GM23338 (cell line): ENCODE results near the gene ESR1.

ENCODE experiments used
- CREB1 ChIP-seq: fragments of 250-450 bp; sonication (Bioruptor Pico); IDR thresholded peaks from 2 replicates; pipeline ENCODE4 v1.5.0; 2020; ENCODE audit warnings: low read depth, mild to moderate bottlenecking, moderate library complexity
- CTCF ChIP-seq, 2 experiments: fragments of 200-600 bp in 1 of 2; sonication (generic) in 1 of 2; conservative IDR thresholded peaks; 2 replicates each; pipeline versions ENCODE4 v1.5.1 to v1.6.1; 2016 to 2017; ENCODE audit warnings: antibody characterized with exemption in 2 of 2, low read depth in 2 of 2, mild to moderate bottlenecking in 2 of 2, moderate library complexity in 1 of 2
- EZH2 ChIP-seq: fragments of 200-600 bp; sonication (generic); IDR thresholded peaks from one replicate; pipeline ENCODE4 v1.8.0; 2017; ENCODE audit warnings: antibody characterized with exemption, mild to moderate bottlenecking, low read depth; ENCODE audit not compliant: unreplicated experiment
- JUNB ChIP-seq: IDR thresholded peaks from one replicate; pipeline ENCODE4 v1.6.1; 2016; ENCODE audit warnings: antibody characterized with exemption; ENCODE audit not compliant: unreplicated experiment
- POLR2AphosphoS5 ChIP-seq: IDR thresholded peaks from 2 replicates; pipeline ENCODE4 v1.6.1; 2016; ENCODE audit warnings: antibody characterized with exemption, low read depth
- ZNF114 ChIP-seq: fragments of 250-450 bp; sonication (Bioruptor Pico); IDR thresholded peaks from 2 replicates; pipeline ENCODE4 v1.5.0; 2020; ENCODE audit warnings: mild to moderate bottlenecking, moderate library complexity
- ZNF331 ChIP-seq: fragments of 250-450 bp; sonication (Bioruptor Pico); IDR thresholded peaks from 2 replicates; pipeline ENCODE4 v1.5.0; 2020; ENCODE audit warnings: low read depth, mild to moderate bottlenecking, moderate library complexity

DNA sequence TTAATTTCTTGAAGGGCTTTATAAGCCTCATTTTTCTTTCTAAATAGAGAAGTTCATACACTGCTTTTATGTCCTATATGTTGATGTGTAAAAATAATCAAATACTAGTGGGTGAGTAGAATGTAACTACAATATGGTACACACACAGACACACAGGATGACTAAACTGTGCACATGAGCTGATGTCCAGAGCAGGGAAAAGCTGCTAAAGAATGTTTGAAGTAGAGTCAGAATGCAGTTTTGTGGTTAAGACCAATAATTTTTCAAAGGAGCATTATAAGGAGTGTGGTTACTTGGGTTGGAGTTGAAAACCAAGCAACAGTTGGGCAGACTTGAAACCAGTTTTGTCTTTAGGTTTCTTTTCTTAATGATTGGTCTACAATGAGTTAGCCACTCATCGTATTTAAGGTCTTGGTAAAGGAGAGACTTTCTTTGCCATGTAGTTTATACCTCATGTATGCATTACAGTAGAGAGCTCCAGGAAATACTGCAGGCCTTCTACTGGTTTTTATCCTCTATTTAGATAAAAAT is 196.6 kb downstream of the ESR1 start:
- TF ChIP-seq EZH2, result no peak
- TF ChIP-seq CTCF (conservative IDR thresholded peaks at IDR 0.05; ENCODE audit: low read depth in 2 of 2), result no peak
- no peak for TF ChIP-seq ZNF331 (CRISPR knock-in tag)
- no peak for TF ChIP-seq POLR2AphosphoS5
- no peak for TF ChIP-seq ZNF114 (CRISPR knock-in tag)
- no peak for TF ChIP-seq JUNB
- no peak for TF ChIP-seq CREB1 (CRISPR knock-in tag)
